Fibroblast of gingiva (primary cell): ENCODE measurements around the gene SLC35E3.
A peak's percentile ranks its signal among the peaks of the same experiment; 100 is the strongest.

Experiments
- DNase-seq: peaks from one replicate; pipeline ENCODE4 v3.0.0-alpha.2; 2011; ENCODE audit warnings: low read depth

SLC35E3 gene

DNA sequence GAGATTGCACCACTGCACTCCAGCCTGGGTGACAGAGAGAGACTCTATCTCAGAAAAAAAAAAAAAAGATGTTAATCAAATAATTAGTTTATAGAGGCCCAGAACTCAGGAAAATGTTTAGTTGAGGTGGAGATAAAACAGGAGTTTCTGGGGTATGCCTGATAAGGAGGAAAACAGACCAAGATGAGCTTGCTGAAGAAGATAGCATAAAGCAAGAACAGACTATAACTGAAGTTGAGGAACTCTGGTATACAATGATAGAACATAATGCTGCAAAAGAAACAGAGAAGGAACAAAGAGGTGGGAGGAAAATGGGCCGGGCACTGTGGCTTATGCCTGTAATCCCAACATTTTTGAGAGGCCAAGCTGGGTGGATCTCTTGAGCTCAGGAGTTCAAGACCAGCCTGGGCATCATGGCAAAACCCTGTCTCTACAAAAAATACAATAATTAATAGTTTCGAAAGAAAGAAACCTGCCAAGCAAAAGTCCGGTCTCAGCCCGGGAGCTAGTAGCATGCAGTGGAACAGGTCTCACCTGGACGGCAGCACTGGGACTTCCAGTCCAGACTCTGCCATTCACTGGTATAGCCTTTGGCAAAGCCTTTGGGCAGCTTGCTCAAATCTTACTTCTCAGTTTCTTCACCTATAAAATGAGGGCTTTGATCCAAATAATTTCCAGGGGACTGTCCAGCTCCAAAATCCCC, 25.4 kb downstream of the SLC35E3 start:
- no peak for DNase-seq

DNA sequence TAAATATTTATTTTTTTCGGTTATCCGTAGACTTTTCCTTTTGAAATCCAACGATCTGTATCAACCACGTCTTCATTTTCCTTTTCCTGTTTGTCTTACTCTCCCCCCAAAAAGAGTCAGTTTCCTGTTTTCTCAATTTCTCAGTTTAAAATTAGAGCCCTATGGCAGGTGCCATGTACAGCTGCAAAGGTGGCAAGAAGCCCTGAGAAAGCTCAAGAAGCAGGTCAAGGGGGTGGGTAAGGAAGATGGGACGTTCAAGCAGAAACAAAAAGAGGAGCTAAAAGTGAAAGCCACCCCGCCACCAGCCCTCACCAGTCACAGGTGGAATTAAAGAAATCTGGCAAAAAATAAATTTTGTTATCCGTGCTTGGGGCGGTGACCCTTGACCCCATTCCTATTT, 26.7 kb downstream of the SLC35E3 start:
- no peak for DNase-seq

DNA sequence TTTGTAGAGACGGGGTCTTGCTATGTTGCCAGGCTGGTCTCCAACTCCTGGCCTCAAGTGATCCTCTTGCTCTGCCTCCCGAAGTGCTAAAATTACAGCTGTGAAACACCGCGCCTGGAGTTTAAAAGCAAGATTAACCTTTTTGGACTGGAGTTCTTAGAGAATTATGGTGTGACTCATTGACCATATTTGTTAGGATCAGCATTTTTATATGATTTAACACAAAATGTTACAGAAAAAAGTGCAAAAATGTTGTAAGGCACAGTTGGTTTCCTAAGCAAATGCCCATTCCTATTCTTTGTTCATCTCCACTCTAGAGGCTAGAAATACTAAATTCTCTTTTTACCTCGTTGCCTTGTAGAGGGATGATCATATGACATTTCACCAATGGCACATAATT, 27.6 kb downstream of the SLC35E3 start:
- DNase-seq: no peak

DNA sequence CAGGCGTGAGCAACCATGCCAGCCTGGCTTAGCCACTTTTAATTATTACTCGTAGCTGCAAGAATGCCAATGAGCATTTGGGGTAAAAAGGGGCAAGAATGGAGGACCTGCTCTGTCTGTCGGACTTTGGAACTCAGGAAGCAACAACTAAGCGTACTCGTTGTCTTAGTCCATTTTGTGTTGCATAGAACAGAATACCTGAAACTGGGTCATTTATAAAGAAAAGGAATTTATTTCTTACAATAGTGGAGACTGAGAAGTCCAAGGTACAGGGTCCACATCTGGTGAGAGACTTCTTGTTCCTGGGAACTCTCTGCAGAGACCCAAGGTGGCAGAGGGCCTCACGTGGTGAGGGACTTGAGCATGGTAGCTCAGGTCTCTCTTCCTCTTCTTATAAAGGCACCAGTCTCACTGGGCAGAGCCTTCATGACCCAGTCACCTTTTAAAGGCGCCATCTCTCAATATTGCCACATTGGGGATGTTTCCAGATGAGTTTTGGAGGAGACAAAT, 29.2 kb downstream of the SLC35E3 start:
- DNase-seq: no peak

DNA sequence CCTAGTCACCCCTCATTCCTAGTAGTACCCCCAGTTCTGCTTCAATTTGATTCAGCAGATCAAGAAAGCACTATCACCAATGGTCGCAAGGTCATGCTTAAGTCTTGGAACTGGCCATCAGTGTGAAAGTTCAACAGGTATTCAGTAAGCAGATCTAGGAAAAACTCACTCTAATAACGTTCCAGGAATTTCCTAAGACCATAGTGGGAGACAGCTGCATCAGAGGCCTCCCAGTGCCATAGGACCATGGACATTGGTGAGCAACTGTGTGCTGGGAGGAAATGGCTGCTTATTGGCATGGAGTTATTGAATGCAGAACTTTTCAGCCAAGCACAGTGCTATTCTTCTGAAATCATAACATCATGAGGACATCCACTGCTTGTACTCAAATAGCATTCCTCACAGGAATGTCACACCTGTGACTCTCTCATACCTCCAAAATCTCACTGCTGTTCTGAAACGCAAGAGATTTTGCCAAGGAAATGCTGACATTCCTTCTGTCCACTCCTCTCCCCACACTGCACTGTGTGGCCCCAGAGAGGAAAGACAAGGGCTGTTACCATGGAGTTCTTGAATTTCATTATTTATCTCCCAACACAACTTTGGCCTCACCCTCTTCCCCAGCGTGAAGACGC, 31.1 kb downstream of the SLC35E3 start:
- no peak for DNase-seq

DNA sequence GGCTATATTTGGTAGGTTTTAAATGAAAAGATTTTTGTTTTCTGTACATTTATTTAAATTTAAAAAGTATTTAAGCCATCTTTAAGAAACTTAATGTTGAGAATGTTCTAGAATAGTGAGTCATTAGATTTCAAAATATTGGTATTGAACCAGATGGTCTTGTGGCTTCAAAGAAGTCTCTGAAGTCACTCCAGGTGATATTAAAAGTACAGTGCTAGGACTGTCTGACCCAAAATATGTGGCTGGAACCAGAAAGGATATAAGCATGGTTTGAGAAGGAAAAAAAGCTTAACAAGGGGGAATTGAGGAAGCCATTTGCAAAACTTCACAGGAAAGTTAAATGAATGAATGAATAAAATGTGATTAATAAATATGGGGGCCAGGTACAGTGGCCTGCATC, 33.3 kb downstream of the SLC35E3 start:
- DNase-seq: no peak

DNA sequence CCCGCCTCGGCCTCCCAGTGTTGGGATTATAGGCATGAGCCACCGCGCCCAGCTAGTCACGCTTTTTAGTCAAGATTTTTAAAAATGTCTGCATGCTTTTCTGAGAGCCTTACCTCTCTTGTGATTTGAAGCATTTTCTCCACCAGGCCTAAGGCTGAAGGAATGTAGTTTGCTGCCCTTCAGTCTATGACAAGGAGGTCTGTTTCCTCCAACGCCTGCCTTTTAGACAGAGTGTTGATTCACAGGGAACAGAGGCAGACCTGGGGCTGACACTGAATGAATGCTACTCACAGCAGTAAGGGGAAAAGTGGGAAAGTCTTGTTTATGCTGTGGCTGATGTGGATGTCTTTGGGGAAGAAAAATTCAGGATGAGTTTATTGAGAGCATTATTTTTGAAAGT, 34.8 kb downstream of the SLC35E3 start:
- no peak for DNase-seq

DNA sequence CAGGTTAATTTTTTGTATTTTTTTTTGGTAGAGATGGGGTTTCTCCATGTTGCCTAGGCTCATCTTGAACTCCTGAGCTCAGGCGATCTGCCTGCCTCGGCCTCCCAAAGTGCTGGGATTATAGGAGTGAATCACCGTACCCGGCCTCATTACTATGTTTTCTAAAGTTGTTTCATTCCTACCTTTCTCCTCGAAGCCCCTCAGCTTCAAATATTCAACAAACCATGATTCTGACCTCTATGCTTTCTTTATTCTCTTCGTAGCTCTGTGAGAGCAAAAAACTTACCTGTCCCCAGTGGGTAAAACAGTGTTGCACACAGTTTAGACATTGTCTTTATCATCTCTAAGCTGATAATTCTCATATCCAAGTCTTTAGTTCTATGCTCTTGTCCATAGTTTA, 35.8 kb downstream of the SLC35E3 start:
- DNase-seq: no peak

DNA sequence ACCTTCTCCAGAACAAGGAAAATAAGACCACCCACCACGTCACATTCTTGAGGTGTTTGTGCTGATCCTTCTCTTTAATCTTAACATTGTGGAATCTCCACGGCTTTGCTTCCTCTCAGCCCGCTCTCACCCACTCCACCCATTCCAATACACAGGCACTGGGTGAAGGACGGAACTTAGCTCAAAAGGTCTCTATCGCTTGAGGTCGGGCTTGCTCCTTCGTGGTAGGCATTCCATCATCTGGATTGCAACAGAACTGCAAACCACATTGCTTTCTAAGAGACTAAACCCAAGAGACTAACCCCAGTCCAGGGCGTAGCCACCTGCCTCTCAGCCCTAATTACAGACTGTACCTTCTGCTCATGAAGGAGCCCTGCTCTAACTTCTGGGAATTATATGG, 38.0 kb downstream of the SLC35E3 start:
- DNase-seq: no peak

DNA sequence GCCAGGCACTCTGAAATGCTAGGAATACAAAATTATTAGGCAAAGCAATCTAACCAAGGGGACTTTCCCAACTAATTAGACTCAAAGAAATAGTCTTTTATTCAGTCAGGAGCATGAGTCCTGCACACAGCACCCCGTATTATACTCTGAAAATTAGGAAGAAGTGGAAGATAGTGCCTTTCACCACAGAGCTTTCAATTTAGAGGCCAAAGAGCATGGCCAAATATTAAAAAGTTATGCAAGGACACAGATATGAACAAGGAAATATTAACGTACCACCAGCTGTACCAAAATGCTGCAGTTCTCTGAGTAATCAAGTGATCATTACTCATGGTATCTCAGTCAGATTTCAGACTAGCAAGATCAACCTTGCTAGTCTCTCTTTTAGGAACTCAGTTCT, 39.4 kb downstream of the SLC35E3 start:
- DNase-seq: peak; percentile 34

DNA sequence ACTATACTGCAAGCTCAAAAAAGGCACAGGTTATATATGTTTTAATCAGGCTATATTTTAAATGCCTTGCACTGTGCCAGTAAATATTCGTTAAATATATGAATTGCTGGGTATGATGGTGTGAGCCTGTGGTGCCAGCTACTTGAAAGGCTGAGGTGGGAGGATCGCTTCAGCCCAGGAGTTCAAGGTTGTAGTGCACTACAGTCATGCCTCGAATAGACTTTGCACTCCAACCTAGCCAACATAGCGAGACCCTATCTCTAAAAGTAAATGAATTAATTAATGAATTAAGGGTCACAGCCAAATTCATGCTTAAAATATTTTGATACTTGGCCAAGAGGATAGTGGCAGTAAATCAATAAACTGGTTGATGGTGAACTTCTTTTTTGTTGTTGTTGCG, 39.8 kb downstream of the SLC35E3 start:
- DNase-seq: no peak

DNA sequence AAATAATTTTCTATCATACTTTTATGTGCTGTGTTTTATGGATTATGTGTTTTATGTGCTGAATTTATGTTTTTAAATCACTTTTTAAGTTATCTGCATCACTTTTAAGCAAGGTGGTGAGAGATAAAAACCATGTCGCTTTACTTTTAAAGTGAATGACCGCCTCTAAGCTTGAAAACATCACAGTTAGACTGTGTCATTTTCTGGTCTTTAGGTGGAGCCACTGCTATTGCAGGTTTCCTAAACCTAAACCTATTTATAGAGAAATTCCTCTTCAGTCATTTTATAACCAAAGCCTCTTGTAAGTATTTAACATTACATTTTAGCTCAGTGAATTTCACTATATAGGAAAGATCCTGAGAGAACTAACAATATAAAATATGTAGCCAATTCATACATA, 41.0 kb downstream of the SLC35E3 start:
- DNase-seq: no peak

DNA sequence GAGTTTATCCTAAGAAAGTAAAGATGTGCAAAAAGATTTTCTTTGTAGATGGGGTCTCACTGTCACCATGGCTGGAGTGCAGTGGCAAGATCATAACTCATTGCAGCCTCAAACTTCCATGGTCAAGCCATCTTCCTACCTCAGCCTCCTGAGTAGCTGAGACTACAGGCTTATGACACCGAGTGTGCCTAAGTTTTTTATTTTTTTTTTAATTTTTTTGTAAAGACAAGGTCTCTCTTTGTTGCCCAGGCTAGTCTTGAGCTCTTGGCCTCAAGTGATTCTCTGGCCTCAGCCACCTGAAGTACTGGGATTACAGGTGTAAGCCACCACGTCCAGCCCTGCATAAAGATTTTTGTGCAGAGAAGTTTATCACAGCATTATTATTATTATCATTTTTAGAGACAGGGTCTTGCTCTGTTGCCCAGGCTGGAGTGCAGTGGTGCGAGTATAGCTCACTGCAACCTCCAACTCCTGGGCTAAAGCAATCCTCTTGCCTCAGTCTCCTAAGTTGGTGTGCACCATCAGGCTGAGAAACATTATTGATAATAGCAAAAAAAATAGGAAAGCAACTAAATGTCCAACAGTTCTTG, 42.7 kb downstream of the SLC35E3 start:
- DNase-seq: no peak

DNA sequence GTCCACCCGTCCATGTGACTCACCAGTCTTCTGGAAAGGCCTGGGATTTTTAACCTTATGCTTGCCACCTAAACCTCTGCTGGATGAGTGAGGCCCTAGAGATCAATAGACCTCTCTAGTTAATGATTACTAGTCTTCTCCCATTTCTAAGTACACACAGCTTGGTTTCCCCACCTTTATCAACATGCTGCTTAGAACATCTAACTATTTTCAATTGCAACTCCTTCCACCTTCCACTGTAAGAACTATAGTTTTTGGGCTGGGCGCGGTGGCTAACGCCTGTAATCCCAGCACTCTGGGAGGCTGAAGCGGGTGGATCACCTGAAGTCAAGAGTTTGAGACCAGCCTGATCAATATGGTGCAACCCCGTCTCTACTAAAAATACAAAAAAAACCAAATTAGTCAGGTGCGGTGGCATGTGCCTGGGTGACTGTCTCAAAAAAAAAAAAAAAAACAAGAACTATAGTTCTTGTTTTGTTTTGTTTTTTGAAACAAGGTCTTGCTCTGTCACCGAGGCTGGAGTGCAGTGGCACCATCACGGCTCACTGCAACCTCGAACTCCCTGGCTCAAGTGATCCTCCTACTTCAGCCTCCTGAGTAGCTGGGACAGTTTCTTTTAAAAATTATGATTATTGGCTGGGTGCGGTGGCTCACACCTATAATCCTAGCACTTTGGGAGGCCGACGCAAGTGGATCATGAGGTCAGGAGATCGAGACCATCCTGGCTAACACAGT, 43.3 kb downstream of the SLC35E3 start:
- no peak for DNase-seq

DNA sequence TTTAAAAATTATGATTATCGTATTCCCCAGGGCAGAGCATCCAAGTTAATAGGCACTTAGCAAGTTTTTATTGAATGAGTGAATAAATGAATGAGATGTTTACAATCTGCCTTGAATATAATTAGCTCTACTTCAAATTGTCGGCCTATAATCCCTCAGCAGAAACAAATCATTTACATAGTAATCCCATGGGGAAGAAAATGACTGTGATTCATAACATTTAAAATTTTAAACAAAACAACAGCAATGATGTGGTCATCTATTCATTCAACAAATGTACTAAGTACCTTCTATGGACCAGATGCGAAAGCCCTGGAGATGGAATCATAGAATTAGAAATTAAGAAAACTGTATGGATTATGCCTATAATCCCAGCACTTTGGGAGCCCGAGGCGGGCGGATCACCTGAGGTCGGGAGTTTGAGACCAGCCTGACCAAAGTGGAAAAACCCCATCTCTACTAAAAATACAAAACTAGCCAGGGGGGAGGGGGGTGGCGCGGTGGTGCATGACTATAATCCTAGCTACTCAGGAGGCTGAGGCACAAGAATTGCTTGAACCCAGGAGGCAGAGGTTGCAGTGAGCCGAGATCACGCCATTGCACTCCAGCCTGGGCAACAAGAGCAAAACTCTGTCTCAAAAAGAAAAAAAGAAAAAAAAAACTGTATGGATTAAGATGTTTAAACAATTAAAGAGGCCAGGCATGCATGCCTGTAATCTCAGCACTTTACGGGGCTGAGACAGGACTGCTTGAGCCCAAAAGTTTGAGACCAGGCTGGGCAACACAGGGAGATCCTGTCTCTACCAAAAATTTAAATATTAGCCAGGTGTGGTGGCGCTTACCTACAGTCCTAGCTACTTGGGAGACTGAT, 44.3 kb downstream of the SLC35E3 start:
- DNase-seq: no peak

DNA sequence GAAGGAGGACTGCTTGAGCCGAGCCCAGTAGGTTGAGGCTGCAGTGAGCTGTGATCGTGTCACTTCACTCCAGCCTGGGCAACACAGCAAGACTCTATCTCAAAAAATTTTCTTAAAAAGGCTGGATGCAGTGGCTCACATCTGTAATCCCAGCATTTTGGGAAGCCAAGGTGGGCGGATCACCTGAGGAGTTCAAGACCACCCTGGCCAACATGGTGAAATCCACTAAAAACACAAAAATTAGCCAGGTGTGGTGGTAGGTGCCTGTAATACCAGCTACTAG, 44.9 kb downstream of the SLC35E3 start:
- DNase-seq: no peak

DNA sequence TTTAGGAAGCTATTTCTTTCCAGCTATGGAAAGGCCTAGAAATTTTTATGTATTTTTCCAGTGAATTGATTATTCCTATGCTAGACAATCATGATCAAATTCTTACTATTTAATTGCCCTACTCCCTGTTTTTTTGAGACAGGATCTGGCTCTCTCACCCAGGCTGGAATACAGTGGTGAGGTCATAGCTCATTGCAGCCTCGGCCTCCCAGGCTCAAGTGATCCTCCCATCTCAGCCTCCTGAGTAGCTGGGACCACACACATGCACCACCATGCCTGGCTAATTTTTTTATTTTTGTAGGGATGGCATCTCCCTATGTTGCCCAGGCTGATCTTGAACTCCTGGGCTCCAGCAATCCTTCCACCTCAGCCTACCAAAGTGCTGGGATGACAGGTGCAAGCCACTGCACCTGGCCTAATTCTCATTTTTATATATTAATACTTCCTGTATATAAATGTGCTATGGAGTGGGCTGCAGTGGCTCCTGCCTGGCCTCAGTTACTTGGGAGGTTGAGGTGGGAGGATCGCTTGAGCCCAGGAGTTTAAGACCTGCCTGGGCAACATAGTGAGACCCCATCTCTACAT, 46.0 kb downstream of the SLC35E3 start:
- DNase-seq: no peak

DNA sequence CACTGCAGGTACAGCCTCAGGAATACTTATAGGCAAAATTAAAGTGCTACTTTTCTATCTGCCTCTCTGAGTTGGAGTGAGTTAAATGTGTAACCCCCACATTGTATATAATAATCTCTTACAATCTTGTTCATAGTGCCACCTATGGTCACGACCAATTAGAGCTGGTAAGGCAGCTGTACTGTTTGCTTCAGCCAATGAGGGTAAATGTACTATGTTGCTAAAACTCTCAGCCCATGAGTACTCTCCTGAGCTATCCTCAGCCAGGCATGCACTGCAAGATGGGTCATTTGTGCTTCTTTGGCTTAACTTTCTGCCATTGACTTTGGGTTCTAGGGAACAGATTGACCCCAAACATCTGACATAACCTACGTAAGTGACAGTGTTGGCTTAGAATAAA, 47.0 kb downstream of the SLC35E3 start:
- no peak for DNase-seq

DNA sequence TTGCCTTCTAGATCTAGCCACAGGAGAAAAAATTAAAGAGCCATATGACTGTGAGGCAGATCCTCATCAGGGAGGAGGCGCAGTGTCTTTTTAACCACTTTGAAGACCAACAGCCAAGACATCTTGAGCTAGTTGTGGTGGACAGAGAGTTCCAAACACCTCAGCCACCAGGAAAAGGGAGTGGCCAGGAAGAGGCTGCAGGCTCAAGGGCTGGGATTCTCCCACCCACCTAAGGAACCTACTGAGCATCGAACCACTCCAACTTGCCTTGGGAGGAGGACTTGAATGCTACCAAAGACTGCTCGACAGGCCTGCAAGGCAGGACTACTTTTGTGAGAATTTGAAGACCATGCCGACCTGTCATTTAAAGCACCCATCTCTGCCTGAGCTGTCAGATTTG, 47.5 kb downstream of the SLC35E3 start:
- DNase-seq: no peak

DNA sequence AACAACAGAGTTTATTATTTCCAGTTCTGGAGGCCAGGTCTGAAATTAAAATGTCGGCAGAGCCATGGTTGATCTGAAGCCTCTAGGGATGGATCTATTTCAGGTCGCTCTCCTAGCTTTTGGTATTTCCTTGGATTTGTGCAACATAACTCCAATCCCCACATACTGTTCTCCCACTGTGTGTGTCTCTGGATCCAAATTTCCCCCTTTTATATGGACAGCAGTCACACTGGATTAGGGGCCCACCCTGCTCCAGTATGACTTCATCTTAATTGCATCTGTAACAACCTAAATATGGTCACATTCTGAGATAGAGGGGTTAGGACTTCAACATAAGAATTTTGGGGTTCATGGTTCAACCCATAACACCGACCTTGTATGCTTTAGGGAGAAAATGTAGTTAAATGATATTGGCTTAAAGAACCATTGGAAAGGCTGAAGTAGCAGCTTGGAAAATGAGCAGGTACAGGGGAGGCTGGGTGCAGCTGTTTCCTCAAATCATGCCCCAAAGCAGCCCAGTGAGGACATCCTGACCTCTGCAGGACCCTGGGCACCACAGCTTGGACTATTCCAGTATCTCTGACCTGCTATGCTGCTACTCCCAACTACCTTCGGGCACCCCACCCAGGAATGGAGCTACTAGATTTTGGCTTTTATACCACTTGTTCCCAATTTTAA, 48.1 kb downstream of the SLC35E3 start:
- no peak for DNase-seq

DNA sequence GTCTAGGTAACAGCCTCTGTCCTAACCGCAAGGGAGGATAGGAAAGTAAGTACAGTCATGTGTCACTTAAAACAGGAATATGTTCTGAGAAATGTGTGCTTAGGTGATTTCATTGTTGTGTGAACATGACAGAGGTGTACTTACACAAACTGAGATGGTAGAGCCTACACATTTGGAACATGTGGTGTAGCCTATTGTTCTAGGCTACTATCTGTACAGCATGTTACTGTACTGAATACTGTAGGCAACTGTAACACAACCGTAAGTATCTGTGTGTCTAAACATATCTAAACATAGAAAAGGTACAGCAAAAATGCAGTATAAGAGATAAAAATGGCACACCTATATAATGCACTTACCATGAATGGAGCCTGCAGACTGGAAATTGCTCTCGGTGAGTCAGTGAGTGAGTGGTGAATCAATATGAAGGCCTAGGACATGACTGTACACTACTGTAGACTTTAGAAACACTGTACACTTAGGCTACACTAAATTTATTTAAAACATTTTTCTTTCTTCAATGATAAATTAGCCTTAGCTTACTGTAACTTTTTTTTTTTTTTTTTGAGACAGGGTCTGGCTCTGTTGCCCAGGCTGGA, 48.8 kb downstream of the SLC35E3 start:
- peak; percentile 25 for DNase-seq
